8988T (cell line): ENCODE measurements around the gene ESYT2.

Experiments used
- DNase-seq: peaks from one replicate; pipeline ENCODE4 v3.0.0; 2011

Gene ESYT2

DNA sequence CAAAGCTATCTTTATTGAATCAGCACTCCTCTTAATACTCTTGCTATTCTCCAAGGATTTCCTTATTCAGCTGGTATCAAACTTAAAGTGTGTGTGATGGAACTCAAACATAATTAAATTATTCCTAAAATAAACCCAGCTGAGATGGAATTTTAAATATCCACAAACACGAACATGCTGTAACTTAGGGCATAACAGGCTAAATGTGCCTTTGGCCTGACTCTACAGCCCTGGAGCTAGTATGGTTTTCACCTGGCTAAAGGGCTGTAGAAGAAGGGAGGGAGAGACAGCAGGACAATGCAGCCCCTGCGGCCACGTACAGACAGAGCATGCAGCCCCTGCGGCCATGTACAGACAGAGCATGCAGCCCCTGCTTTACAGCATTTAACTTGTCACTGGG, 34.0 kb downstream of the ESYT2 start:
- DNase-seq, result no peak

DNA sequence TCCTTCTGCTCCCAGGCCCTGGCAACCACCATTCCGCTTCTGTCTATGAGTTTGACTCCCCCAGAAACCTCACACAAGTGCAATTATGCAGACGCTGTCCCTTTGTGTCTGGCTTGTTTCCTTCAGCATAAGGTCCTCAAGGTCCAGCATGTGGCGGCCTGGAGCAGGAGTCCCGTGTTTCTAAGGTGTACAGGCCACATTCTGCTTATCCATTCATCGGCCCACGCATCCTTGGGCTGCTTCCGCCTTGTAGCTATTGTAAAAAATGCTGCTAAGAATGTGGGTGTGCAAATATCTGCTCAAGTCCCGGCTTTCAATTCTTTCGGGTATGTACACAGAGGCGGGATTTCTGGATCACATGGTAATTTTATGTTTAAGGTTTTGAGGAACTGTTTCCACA, 38.2 kb downstream of the ESYT2 start:
- DNase-seq, result no peak

DNA sequence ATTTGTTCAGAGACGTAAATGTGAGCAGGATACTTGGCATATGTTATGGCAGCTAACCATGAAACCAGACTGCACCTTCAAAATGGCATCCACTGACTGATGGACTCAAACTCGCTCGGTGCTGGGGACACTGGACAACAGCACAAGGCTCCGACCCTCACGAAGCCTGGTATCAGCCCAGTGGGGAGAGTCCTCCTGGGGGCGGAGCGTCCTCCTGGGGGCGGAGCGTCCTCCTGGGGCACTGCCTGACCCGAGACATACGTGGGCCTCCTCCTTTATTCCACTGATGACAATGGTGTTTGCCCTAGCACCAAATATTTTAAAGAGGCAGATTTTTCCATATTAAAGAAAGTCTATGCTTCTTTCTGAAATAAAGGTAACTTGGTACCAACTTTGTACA, 39.5 kb downstream of the ESYT2 start:
- DNase-seq, result no peak

DNA sequence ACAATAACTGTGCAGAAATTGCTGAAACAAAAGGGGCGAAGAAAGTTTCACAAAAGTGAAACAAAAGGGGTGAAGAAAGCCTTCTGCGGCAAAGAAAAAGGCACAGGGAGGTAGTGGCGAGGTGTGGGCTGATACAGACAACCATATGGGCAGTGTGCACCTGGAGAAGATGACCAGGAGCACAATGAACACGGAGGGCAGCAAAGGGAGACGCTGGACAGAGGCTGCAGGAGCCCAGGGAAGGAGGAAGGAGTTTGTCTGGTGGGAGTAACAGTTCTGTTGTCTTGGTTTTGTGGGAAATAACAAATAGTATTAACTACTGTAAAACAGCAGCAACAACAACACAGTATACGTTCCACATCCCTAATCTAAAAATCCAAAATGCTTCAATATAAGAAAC, 42.4 kb downstream of the ESYT2 start:
- DNase-seq, result no peak

DNA sequence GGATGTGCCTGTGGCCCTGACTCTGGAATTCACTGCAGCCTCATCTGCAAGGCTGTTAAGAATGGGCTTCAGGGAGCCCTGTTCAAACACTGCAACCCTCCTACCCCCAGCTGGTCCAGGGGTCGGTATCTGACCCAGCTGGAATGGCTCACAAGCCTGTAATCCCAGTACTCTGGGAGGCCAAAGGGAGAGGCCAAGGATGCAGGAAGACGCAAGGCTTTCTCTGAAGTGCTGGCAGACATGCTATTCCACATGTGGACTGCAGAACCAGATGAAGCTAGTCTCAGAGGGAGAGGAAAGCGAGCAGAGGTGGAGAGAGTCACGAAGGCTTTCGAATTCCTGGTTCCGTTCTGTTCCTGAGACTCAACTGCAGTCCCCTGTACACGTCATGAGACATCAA, 45.0 kb downstream of the ESYT2 start:
- no peak for DNase-seq

DNA sequence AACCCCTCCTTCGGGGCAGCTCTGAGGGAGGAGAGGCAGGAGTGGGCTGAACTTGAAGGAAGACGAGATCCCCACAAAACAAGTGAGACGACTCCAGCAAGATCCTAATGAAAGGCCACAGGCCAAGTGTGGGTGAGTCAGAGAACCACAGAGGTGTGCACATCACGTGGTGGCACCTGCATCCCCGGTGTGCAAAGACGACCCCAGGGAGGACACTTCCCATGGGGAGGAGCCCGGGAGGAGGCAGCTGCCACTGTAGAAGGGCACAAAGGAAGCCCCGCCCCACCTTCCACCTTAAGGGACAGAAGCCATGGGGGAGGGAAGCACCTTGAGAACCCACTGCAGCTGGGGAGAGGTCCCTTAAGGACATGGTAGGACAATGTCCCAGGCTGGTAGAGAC, 45.7 kb downstream of the ESYT2 start:
- no peak for DNase-seq

DNA sequence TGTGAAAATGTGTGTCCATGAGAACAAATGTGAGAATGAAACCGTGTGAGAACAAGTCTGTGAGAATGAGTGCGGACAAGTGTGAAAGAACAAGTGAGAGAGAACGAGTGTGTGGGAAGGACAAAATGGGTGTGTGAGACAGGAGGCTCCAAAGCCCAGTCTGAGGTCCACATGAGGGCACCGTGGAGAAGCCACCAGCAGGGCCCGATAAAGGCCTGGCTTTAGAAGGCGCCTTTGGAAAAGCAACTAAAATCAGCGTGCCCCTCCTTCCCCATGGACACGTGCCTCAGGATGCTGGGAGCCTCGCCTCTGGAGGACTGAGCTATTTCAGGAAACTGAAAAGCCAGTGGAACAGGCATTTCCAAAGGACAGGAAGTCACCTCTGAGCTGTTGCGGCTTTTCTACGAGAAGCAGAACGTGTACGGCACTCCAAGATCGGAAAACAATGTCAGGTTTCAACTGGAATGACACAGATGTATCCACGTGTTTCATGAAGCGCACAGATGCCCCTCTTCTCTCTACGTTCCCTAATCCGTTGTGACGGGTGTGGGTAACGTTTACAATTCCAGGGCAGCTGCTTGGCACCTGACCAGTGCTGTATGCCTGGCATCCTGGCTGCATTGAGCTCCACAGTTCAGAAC, 46.4 kb downstream of the ESYT2 start:
- DNase-seq, result no peak

DNA sequence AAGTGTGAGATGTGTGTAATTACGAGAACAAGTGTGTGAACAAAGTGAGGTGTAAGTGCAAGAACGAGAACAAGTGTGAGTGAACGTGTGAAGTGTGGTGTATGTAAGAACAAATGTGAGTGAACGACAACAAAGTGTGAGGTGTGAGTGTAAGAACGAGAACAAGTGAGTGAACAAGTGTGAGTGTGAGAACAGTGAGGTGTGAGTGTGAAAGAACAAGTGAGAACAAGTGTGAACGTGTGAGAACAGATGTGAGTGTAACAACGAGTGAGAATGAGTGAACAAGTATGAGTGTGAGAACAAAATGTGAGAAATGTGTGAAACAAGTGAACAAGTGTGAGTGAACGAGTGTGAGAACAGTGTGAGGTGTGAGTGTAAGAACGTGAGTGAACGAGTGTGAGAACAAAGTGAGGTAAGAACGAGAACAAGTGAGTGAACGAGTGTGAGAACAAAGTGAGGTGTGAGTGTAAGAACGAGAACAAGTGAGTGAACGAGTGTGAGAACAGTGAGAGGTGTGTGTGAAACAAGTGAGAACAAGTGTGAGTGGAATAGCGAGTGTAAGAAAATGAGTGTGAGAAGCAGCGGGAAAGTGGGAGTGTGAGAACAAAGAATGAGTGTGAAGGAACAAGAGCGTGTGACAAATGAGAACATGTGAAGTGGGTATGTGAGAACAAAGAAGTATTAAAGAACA, 47.2 kb downstream of the ESYT2 start:
- DNase-seq, result no peak

DNA sequence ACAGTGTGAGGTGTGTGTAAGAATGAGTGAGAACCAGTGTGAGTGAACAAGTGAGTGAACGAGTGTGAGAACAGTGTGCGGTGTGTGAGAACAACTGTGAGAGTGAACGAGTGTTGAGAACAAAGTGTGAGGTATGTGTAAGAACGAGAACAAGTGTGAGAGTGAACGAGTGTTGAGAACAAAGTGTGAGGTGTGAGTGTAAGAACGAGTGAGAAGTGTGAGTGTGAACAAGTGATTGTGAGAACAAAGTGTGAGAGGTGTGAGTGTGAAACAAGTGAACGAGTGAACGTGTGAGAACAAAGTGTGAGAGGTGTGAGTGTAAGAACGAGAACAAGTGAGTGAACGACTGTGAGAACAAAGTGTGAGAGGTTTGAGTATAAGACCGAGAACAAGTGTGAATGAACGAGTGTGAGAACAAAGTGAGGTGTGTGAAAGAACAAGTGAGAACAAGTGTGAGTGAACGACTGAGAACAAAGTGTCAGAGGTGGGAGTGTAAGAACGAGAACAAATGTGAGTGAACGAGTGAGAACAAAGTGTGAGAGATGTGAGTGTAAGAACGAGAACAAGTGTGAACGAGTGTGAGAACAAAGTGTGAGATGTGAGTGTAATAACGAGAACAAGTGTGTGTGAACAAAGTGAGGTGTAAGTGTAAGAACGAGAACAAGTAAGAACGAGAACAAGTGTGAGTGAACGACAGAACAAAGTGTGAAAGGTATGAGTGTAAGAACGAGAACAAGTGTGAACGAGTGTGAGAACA, 47.9 kb downstream of the ESYT2 start:
- DNase-seq, result no peak

DNA sequence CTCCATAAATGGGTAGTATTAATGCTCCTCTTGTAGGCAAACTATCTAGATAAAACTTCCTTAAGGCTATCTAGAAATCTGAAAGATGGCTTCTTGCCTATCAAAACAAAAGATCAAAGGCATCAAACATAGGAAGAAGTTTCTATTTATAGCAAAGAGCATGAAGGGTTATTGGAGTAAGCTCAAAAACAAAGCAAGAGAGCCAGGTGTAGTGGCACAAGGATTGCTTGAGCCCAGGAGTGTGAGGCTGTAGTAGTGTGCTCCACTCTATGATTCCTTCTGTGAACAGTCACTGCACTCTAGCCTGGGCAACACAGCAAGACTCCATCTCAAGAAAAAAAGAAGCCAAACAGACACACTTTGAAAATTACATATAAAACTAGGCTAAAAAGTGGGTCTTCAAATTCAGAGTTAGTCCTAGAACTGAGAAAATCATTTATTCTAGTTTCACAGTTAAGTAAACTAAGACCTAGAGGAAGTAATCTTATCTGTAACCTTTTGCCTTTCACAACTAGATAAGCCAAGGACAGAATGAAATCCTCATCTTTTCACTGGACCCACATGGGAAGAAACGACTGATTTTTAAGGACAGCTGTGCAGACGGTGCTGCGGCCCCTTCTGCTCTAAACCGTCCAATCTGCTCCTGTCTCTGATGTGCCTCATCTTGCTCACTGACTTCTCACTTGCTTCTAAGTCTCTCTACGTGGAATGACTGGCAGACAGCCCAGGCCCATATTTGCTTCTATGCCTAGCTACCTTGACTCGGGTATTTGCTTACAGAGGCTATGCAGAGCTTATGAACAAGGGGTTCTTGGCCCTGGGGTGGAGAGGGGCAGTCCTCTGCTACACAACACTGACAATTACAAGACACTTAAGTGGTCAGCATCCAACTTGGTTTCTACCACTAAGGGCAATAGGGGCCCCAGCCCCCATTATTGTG, 50.0 kb downstream of the ESYT2 start:
- no peak for DNase-seq

DNA sequence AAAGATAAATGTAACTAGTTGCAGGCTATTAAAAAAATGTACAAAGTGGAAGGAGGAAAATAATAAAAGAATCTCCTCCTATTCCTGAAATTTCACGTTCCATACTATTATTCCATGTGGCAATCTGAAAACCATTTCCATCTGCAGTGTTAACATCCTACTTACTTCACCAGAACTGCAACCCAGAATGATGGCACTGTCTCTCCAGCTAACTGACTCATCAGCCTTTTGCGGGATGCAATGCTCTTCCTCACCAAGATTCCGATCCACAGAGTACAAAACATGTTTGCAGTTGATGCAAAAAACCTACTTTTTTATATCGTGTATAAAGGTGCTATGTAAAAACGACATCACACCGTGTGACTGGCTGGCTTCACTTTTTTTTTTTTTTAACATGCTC, 50.8 kb downstream of the ESYT2 start:
- no peak for DNase-seq

DNA sequence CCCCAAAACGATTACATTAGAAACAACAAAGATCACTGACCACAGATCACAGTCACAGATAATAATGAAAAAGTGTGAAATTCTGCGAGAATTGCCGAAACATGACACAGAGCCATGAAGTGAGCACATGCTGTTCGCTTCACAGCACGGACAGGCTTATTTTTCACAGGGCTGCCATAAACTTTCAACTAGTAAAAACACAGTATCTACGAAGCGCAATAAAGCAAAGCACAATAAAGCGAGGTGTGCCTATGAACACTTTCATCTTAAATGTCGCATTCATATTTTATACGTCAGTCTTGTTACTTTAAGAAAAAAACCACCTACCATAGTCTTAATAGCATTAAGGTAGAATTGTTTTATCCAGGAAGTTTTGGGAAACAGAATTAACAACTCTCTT, 51.5 kb downstream of the ESYT2 start:
- DNase-seq, result no peak

DNA sequence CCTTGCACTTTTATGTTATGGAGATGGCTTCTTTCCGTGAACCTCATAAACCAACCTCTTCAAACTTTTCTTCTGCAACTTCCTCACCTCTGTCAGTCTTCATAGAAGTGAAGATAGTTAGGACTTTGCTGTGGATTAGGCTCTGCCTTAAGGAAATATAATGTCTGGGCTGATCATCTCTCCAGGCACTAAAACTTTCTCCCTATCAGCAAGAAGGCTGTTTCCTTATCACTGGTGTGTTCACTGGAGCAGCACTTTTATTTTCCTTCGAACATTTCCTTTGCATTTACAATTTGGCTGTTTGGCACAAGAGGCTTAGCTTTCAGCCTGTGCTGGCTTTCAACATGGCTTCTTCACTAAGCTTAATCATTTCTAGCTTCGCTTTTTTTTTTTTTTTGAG, 52.8 kb downstream of the ESYT2 start:
- no peak for DNase-seq

DNA sequence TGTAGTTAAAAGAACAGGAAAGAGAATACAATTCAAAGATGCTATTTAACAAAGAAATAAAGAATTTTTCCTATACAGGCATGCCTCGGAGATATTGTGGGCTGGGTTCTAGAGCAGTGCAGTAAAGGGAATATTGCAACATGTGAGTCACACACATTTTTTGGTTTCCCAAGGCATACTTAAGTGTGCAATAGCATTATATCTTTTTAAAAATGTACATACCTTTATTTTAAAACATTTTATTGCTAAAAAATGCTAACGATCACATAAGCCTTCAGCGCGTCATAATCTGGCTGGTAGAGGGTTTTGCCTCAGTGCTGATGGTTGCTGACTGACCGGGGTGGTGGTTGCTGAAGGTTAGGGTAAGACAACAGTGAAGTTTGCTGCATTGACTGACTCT, 54.4 kb downstream of the ESYT2 start:
- no peak for DNase-seq

DNA sequence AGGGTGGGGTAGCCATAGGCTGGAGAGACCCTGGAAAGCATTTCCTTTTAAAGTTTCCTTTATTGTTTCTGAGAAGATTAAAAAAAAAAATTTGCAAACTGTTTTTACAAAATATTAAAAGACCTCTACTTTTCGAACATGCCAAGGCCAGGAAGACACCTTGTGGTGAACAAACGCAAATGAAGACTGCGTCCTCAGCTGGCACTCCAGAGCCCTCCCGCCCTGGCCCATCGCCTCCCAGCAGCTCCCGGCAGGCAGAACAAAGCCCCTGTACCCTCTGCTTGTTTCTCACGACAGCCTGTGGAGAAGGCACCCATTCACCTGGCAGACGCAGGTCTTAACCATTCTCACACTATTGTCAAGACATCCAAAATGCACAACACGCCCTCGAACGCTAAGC, 56.4 kb downstream of the ESYT2 start:
- DNase-seq, result no peak

DNA sequence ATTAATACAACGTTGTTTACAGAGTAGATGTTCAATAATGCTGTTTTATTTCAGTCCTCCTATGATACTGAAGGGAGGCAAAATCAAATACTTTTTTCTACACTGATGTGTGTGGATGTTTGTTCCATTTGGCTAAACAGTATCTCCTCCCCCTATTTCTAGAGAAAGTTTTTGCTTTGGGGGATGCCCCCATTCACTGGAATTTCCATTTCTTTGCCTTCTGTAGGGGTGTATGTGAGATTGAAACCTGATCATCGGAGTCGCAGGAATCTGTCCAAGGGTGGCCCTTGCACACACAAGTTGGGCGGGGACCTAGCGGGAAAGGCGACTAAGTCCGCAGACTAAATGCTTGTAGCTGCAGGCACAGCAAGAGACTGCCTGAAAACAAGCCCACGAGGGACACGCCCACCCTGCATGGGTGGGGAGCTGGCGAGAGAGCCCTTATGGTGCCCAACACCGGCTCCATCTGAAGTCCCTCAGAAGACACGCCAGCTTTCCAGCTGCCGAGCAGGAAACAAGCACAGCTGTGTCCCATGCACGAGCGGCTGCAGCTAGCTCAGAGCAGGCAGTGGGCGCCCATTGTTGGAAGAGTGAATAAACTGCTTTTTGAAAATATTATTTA, 58.0 kb downstream of the ESYT2 start:
- no peak for DNase-seq

DNA sequence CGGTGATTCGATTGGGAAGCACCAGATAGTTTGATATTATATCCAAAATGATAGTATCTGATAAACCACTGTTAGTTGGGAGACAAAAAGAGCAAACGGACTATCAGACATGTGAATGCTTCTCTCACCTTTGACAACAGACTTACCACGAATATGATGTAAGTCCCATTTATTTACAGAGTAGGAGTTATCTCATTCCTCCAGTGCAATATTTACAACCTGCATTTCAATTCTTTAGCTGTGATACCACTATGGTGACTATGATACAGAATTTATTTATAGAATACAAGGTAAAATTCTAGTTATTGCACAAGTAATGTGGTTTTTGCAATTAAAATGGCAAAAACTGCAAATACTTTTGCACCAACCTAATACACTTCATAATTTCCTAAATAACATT, 61.6 kb downstream of the ESYT2 start:
- no peak for DNase-seq

DNA sequence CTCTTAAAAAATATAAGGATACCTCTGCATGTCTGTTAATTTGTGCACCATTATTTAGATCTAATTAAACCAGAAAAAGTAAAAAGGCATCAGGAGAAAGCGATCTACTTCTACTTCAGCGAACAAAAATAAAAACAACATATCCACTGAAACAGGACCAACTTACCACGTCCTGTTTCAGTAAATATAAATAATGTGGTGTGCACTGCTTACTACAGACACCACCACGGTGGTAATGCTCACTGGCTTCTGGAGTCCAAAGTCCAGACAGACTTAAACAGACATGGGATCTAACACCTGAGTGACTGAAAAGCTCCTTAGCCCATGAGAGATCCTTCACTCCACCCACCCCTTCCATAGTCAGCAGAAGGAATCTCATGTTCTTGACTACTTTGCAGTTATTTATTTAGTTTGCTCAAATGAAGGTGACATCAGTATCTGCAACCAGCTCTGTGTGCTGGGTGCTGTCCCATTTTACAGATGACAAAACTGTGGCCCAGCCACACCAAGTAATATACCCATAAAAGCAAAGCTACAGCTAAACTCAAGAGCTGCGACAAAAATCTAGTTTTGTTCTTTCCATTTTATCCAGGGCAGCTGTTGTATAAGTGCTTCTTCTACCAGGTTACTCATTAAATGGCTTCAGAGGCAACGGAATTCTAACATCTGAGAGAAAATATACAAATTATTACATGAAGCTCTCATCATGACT, 62.6 kb downstream of the ESYT2 start:
- DNase-seq, result no peak

DNA sequence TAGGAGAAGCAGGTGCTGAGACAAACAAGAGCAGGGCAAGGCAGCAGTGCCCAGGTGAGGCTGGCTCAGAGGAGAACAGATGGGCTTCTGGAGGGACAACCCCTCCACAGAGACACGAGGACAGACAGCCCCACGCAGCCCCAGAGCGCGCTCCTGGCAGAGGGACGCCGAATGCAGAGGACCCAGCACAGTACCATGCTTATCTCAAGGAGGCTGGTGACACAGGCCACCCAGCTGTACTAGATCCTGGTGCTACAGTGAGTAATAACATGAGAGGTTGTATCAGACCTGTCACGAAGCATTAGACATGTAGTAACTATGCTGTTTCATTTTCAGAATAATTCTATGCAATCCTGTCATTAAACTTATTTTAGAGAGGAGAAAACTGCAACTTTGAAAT, 64.3 kb downstream of the ESYT2 start:
- DNase-seq, result no peak

DNA sequence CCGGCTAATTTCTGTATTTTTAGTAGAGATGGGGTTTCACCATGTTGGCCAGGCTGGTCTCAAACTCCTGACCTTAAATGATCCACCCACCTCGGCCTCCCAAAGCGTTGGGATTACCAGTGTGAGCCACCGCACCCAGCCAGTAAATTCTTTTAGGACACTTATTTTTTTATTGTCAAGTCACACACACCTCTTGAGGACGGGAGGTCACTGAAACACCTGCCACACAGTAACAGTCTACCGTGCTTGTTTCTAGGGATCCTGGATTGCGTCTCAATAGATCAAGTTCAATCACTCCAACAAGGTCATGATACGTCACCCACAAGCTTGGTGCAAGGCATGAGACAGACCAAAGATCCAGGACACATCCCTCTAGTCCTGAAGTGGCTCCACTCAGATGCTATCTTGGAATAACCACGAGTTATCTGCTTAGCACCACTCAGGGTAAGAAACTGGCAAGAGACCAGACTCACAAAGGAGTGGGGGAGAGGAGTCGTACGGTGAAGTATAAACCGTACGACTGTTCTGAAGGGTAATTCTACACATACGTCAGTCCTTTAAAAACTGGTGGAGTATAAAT, 65.8 kb downstream of the ESYT2 start:
- no peak for DNase-seq

DNA sequence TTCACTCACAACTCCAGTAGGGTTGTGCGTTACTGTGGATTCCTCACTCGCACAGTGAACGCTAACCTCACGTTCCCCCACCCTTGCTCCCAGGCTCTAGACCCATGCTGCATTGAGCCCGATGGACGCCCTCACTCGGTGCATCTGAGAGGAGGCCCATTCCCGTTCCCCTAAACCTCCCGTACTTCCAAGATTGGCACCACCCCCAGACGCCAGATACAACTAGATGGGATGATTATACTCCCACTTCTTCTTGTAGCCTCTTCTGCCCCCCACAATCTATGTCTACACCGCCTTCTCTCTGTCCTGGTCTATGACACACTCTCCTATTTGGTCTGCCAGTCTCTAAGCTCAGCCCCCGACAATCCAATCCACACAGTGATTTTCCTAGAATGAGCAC, 67.4 kb downstream of the ESYT2 start:
- DNase-seq, result no peak

DNA sequence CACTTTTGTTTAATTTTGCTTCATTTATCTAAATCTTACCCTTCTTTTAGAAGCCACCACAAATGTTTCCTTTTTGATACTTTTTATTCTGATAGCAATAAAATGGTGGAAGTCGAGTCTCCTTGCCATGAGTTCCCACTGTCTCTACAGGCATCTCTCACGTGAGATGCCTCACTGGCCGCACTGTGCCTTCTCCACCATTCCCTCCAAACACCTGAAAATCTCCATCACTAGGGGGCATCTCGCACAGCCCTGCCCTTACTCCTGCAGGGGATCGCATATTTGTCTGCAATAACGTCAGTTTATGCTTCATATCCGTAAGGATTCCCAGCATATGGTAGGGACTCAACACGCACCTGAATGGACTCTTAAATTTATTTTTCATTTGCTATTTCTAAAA, 68.4 kb downstream of the ESYT2 start:
- no peak for DNase-seq
